Measurements from ENCODE around the gene RUBCNL. TPM values are rescaled to one million over a fixed set of nuclear protein-coding genes. Genes with fewer than 3 reads are reported as not detected.

RUBCNL gene
- total RNA-seq, 1 donor from 2014 or later = 1.1 TPM

GRCh38 chr13:46327246-46327645 is 59.8 kb downstream of the RUBCNL start:
- Mint-ChIP-seq H3K27me3 (peaks cover 10% of the 10 kb centered on the region), H3K4me3 (no peak overlapping the region), H3K36me3 (no peaks in the 10 kb centered on the region), H3K27ac (no peak overlapping the region), H3K9me3 (no peaks in the 10 kb centered on the region), H3K4me1 (ENCODE audit: unreplicated experiment) (no peaks in the 10 kb centered on the region)
- no peak for DNase-seq (ENCODE audit: extremely low spot score, unreplicated experiment)
- no peak for TF ChIP-seq CTCF (conservative IDR thresholded peaks at IDR 0.05)

- Mint-ChIP-seq H3K27me3 (peaks cover 9% of the 10 kb centered on the region), H3K4me1 (ENCODE audit: unreplicated experiment) (peaks cover 6% of the 10 kb centered on the region), H3K9me3 (no peaks in the 10 kb centered on the region), H3K27ac (no peak overlapping the region), H3K36me3 (no peaks in the 10 kb centered on the region), H3K4me3 (no peak overlapping the region)
- no peak for DNase-seq (ENCODE audit: extremely low spot score, unreplicated experiment)
- TF ChIP-seq CTCF (conservative IDR thresholded peaks at IDR 0.05) = no peak
These were observed 62.1 kb downstream of the RUBCNL start for GRCh38 chr13:46324976-46325375.

- DNase-seq (ENCODE audit: extremely low spot score, unreplicated experiment) = no peak
- Mint-ChIP-seq H3K27me3 (peaks cover 4% of the 10 kb centered on the region), H3K36me3 (no peaks in the 10 kb centered on the region), H3K9me3 (no peaks in the 10 kb centered on the region), H3K4me3 (no peak overlapping the region), H3K27ac (peak overlapping the region; percentile 29), H3K4me1 (ENCODE audit: unreplicated experiment) (peaks cover 6% of the 10 kb centered on the region)
- TF ChIP-seq CTCF (conservative IDR thresholded peaks at IDR 0.05) = peak; percentile 89
These were observed 65.4 kb downstream of the RUBCNL start for GRCh38 chr13:46321494-46322225.

GRCh38 chr13:46320821-46321220 is 66.2 kb downstream of the RUBCNL start:
- no peak for DNase-seq (ENCODE audit: extremely low spot score, unreplicated experiment)
- no peak for TF ChIP-seq CTCF (conservative IDR thresholded peaks at IDR 0.05)
- Mint-ChIP-seq H3K9me3 (no peaks in the 10 kb centered on the region), H3K36me3 (no peaks in the 10 kb centered on the region), H3K4me1 (ENCODE audit: unreplicated experiment) (peaks cover 6% of the 10 kb centered on the region), H3K27ac (peak overlapping the region; percentile 29), H3K27me3 (peaks cover 4% of the 10 kb centered on the region), H3K4me3 (no peak overlapping the region)

- no peak overlapping the region for H3K4me3 Mint-ChIP-seq
- peaks cover 4% of the 10 kb centered on the region for H3K27me3 Mint-ChIP-seq
- H3K27ac Mint-ChIP-seq = no peak overlapping the region
- no peak for TF ChIP-seq CTCF (conservative IDR thresholded peaks at IDR 0.05)
- no peaks in the 10 kb centered on the region for H3K36me3 Mint-ChIP-seq
- no peak for DNase-seq (ENCODE audit: extremely low spot score, unreplicated experiment)
- H3K4me1 Mint-ChIP-seq (ENCODE audit: unreplicated experiment) = peaks cover 6% of the 10 kb centered on the region
- no peaks in the 10 kb centered on the region for H3K9me3 Mint-ChIP-seq
These were observed 66.6 kb downstream of the RUBCNL start for GRCh38 chr13:46320406-46320805.

All from type B pancreatic cell (in vitro differentiated cells).